SJSA1 (cell line): ENCODE results near the gene HDAC7. TPM values are rescaled to one million over a fixed set of nuclear protein-coding genes. Genes with fewer than 3 reads are reported as not detected.
"Not testable (repeated sequence)": the region's sequence is repeated elsewhere in the genome, so short reads cannot be mapped to it uniquely, and the experiment has no call there.

Experiments used
- DNase-seq, 2 experiments: peaks; one replicate each; pipeline ENCODE4 v3.0.0-alpha.2; 2015 to 2020; ENCODE audit warnings: low spot score in 2 of 2, low read depth in 1 of 2
- H3K27ac ChIP-seq: fragments of 250-450 bp; sonication (Bioruptor Pico); 2 replicates; pipeline ENCODE4 v1.5.1; 2020; ENCODE audit warnings: mild to moderate bottlenecking, moderate library complexity
- H3K27me3 ChIP-seq: fragments of 250-450 bp; sonication (Bioruptor Pico); replicated peaks from 2 replicates; pipeline ENCODE4 v1.5.1; 2020; ENCODE audit warnings: mild to moderate bottlenecking, moderate library complexity
- H3K36me3 ChIP-seq: fragments of 250-450 bp; sonication (Bioruptor Pico); 2 replicates; pipeline ENCODE4 v1.5.1; 2020; ENCODE audit warnings: mild to moderate bottlenecking
- H3K4me1 ChIP-seq: fragments of 250-450 bp; sonication (Bioruptor Pico); replicated peaks from 2 replicates; pipeline ENCODE4 v1.6.1; 2021; ENCODE audit warnings: mild to moderate bottlenecking
- H3K4me3 ChIP-seq: fragments of 250-450 bp; sonication (Bioruptor Pico); 2 replicates; pipeline ENCODE4 v1.5.1; 2020; ENCODE audit warnings: mild to moderate bottlenecking
- H3K9me3 ChIP-seq: fragments of 250-450 bp; sonication (Bioruptor Pico); replicated peaks from 2 replicates; pipeline ENCODE4 v1.5.1; 2020; ENCODE audit warnings: mild to moderate bottlenecking
- total RNA-seq: library from RNA; depleted of rRNA; stranded (reverse); fragments of >200 nt; shearing (Covaris generic); gene quantifications from 2 replicates; pipeline ENCODE4 v1.2.3, GENCODE V29; 2014

HDAC7 gene
- total RNA-seq, 1 experiment from 2014 or later: 37.5 TPM

DNA sequence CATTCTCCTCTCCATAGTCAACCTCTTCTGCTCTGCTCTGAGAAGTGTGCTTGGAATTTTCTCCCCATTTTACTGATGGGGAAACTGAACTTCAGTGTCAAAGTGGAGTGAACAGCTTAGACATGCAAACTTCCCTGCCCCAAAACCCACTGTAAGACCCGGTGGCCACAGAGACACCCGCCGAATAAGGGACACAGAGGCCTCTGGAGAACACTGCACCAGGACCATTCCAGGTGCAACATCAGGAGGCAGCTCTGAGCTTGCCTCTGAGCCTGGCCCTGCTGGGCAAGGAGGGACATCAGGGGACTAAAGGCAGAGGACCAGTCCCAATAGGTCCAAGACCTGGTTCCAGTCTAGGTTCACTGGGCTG is 1.7 kb downstream of the HDAC7 start:
- no peak for DNase-seq
- Histone ChIP-seq H3K27me3 (no peaks in the 10 kb centered on the region), H3K27ac (no peak overlapping the region), H3K9me3 (no peaks in the 10 kb centered on the region), H3K4me1 (peaks cover 66% of the 10 kb centered on the region), H3K36me3 (peaks cover 48% of the 10 kb centered on the region), H3K4me3 (peak overlapping the region; percentile 94)

DNA sequence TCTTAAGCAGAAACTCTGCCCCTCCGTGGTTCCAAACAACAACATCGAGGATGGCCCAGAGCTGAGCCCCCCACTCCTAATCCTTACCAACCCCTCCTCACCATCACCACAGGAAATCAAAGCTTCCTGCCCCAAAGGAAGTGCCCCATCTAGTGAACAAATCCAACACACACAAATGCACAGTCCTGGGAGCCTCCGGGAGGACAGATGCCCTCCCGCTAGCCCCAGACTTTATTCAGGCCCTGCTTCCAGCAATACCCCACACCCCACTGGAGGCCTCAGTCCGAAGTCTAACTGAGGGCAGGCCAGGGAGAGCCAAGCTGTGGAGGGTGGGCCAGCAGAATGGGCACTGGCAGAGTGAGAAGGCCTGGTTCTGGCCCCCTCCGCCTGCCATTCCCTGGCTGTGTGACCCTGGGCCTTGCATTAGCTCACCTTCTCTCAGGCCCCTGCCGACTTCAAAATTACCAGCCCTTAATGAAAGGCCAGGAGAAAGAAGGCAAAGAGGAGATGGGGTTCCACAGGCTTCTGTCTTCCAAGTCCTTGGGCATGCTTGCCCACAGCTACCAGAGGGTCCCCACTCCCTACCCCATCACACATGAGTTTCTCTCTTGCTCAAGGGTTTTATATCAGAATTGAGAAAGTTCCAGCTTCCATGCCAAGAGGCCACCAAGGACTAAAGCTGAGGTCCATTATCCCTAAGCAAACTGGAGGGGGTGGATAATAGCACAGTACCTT is 2.3 kb downstream of the HDAC7 start:
- DNase-seq: no peak
- 0 out of 2 replicates have a peak overlapping the region, but pooled peaks have one; percentile 1 for H3K4me3 ChIP-seq
- H3K27me3 ChIP-seq: no peaks in the 10 kb centered on the region
- H3K36me3 ChIP-seq: peaks cover 48% of the 10 kb centered on the region
- H3K4me1 ChIP-seq: peaks cover 70% of the 10 kb centered on the region
- H3K9me3 ChIP-seq: no peaks in the 10 kb centered on the region
- H3K27ac ChIP-seq: no peak overlapping the region

DNA sequence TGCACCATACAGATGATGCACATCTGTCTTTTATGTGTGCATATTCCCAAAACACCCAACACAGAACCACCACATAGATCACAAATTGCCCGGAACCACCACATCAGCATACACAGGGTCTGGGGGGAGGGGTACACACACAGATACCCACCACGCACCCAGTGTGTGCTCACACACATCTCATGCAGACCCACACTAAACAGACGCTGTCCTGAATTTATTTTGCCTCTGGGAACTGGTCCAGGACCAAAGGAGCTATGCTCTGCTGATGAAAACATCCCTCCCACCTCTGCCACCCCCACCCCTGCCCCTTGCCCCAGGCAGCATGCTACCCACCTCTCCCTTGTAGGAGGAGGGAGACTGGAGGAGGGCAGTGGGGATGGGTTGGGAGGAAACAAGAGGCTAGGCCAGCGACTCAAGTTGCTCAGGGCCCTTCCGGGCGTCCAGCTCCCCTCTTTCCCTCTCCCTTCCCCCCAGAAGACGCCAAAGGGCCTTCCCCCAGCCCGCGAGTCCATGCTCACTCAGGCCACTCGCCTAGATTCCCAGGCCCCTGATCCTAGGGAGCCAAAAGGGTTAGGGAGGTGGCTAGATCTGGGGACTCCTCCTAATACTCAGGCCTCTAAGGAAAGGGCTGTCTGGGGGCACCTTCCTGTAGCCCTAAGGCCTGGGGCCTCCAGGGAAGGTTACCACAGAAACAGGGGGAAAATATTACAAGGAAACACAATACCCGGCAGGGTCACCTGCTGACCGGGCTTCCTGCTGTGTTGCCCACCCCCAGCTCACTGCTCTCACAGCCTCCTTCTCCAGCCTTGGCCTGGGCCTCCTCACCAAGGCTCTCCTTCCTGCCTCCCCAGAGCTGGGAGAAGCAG is 3.1 kb downstream of the HDAC7 start:
- H3K4me1 ChIP-seq: peaks cover 71% of the 10 kb centered on the region
- no peaks in the 10 kb centered on the region for H3K9me3 ChIP-seq
- H3K4me3 ChIP-seq: 0 out of 2 replicates have a peak overlapping the region, but pooled peaks have one; percentile 1
- no peaks in the 10 kb centered on the region for H3K27me3 ChIP-seq
- no peak for DNase-seq
- peaks cover 48% of the 10 kb centered on the region for H3K36me3 ChIP-seq
- no peak overlapping the region for H3K27ac ChIP-seq

GRCh38 chr12:47815447-47815846 is 4.3 kb downstream of the HDAC7 start:
- peaks cover 72% of the 10 kb centered on the region for H3K4me1 ChIP-seq
- not testable (repeated sequence) for H3K9me3 ChIP-seq, H3K27ac ChIP-seq, H3K27me3 ChIP-seq, DNase-seq, H3K4me3 ChIP-seq
- peaks cover 56% of the 10 kb centered on the region for H3K36me3 ChIP-seq

GRCh38 chr12:47814539-47815170 is 5.0 kb downstream of the HDAC7 start:
- Histone ChIP-seq H3K27ac (no peak overlapping the region), H3K4me3 (no peak overlapping the region), H3K4me1 (peaks cover 76% of the 10 kb centered on the region), H3K9me3 (no peaks in the 10 kb centered on the region), H3K36me3 (peaks cover 56% of the 10 kb centered on the region), H3K27me3 (no peaks in the 10 kb centered on the region)
- DNase-seq: no peak

DNA sequence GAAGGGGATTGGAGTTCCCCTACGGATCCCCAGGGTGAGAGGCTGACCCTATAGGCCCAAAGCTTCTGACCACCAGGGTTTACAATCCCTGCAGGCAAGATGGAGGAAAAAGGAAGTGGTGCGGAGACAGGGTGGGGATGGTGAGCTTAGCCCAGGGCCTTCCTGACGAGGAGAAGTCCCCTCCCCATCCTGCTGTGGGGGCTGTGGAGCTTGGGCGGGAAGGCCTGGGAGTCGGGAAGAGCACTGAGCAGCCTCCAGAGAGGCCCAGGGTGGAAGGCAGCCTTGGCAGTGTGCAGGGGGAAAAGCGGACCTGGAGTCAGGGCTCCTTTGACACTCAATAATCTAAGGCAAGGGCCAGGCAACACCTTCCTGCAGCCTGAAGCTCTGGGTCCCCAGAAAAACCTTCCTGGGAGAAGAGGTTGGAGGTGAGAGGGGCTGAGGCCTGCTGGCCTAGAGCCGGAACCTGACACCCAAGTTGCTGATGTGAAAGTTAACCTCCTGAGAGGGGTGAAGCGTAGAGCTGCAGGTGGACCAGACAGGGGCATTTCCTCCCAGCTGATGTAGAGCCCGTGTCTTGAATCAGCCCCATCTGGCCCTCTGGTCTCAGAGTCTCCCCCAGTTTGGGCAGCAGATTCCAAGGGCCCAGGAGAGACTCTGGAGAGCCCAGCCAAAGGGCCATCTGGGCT is 6.0 kb downstream of the HDAC7 start:
- Histone ChIP-seq H3K4me1 (peaks cover 81% of the 10 kb centered on the region), H3K36me3 (peaks cover 48% of the 10 kb centered on the region), H3K9me3 (no peaks in the 10 kb centered on the region), H3K27ac (peak overlapping the region; percentile 48), H3K27me3 (no peaks in the 10 kb centered on the region), H3K4me3 (peak overlapping the region; percentile 15; the same call in 1 of the 2 replicates)
- DNase-seq: peak in 1 of 2 experiments; percentile 38

GRCh38 chr12:47812797-47813510 is 6.7 kb downstream of the HDAC7 start:
- DNase-seq: peak; percentile 81 to 93
- Histone ChIP-seq H3K4me3 (peak overlapping the region; percentile 15; the same call in 1 of the 2 replicates), H3K36me3 (peaks cover 42% of the 10 kb centered on the region), H3K9me3 (no peaks in the 10 kb centered on the region), H3K27ac (peak overlapping the region; percentile 48), H3K4me1 (peaks cover 81% of the 10 kb centered on the region), H3K27me3 (no peaks in the 10 kb centered on the region)

- H3K9me3 ChIP-seq: no peaks in the 10 kb centered on the region
- no peaks in the 10 kb centered on the region for H3K27me3 ChIP-seq
- H3K4me3 ChIP-seq: no peak overlapping the region
- peaks cover 73% of the 10 kb centered on the region for H3K4me1 ChIP-seq
- H3K36me3 ChIP-seq: peaks cover 34% of the 10 kb centered on the region
- DNase-seq: no peak
- H3K27ac ChIP-seq: peak overlapping the region; percentile 29
Observed at GRCh38 chr12:47811581-47812484, 7.9 kb downstream of the HDAC7 start.

- Histone ChIP-seq H3K27me3 (no peaks in the 10 kb centered on the region), H3K9me3 (no peaks in the 10 kb centered on the region), H3K4me3 (no peak overlapping the region), H3K27ac (no peak overlapping the region), H3K4me1 (peaks cover 76% of the 10 kb centered on the region), H3K36me3 (peaks cover 40% of the 10 kb centered on the region)
- no peak for DNase-seq
Observed at GRCh38 chr12:47811072-47811396, 8.7 kb downstream of the HDAC7 start.

DNA sequence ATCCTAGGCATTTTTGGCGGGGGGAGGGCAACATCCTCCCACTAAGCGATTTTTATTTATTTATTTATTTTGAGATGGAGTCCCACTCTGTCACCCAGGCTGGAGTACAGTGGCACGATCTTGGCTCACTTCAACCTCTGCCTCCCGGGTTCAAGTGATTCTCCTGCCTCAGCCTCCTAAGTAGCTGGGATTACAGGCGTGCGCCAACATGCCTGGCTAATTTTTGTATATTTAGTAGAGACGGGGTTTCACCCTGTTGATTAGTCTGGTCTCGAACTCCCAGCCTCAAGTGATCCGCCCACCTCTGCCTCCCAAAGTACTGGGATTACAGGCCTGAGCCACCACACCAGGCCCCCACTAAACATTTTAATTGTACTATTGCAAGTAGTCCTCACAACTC is 10.2 kb downstream of the HDAC7 start:
- H3K27me3 ChIP-seq, DNase-seq, H3K9me3 ChIP-seq, H3K4me3 ChIP-seq: not testable (repeated sequence)
- H3K27ac ChIP-seq: 0 out of 2 replicates have a peak overlapping the region, but pooled peaks have one; percentile 23
- H3K36me3 ChIP-seq: peaks cover 47% of the 10 kb centered on the region
- H3K4me1 ChIP-seq: peaks cover 81% of the 10 kb centered on the region

DNA sequence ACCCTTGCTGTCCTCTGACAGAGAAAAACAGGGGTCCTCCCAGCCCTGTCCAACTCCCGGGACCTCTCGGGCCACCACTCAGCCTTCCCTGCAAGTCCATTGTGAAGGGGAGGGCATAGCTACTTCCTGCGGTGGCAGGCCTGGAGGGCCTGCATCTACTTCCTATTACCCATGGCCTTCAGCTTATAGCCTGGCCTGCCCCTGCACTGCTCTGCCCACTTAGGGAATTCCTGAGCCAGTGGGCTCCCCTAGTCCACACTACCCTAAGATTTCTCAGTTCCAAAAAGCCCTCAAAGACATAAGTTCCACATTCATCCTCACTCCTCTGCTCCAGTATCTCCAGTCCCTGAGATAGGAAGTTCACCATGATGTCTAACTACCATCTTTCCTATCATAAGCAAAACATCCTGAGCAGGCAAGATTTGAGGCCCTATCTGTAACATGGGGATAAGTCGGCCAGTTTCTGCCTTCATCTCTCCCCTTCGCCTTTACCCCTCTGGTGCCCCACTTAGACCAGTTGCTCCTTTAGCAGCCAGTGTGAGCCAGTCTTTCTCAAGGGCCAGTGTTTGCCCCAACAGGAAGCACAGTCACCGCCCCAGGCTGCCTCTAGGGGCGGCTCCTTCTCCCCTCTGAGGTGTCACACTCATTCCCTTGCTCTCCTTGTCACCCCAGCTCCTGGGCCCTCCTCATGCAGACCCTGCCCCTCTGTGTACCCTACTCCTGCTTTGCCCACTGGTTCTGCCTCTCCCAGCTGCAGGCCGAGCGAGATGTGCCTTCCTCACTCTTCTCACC is 10.9 kb downstream of the HDAC7 start:
- DNase-seq: peak in 1 of 2 experiments; percentile 25
- no peaks in the 10 kb centered on the region for H3K9me3 ChIP-seq
- H3K36me3 ChIP-seq: peaks cover 45% of the 10 kb centered on the region

More for the DNA sequence above, 10.9 kb downstream of the HDAC7 start:
- Histone ChIP-seq H3K4me1 (peaks cover 73% of the 10 kb centered on the region), H3K27me3 (no peaks in the 10 kb centered on the region), H3K27ac (peak overlapping the region; percentile 23), H3K4me3 (no peak overlapping the region)
